Ishikawa (cell line): ENCODE results near the gene PSMG2.

Experiments used
- CEBPB ChIP-seq: IDR thresholded peaks from 2 replicates; pipeline ENCODE4 v1.6.1; 2012
- CREB1 ChIP-seq: IDR thresholded peaks from 2 replicates; pipeline ENCODE4 v1.6.1; 2012; ENCODE audit warnings: low read depth
- EGR1 ChIP-seq: IDR thresholded peaks from 2 replicates; pipeline ENCODE4 v1.6.1; 2012
- EP300 ChIP-seq: IDR thresholded peaks from 2 replicates; pipeline ENCODE4 v1.6.1; 2012; ENCODE audit warnings: borderline replicate concordance
- FOXM1 ChIP-seq: IDR thresholded peaks from 2 replicates; pipeline ENCODE4 v1.6.1; 2012; ENCODE audit warnings: low read depth, borderline replicate concordance
- MAX ChIP-seq: IDR thresholded peaks from 2 replicates; pipeline ENCODE4 v1.6.1; 2012
- NFIC ChIP-seq: IDR thresholded peaks from 2 replicates; pipeline ENCODE4 v1.6.1; 2012
- RAD21 ChIP-seq: IDR thresholded peaks from 2 replicates; pipeline ENCODE4 v1.6.1; 2012; ENCODE audit warnings: low read depth
- REST ChIP-seq: IDR thresholded peaks from 2 replicates; pipeline ENCODE4 v1.6.1; 2012; ENCODE audit warnings: low read depth, mild to moderate bottlenecking
- TAF1 ChIP-seq: IDR thresholded peaks from 2 replicates; pipeline ENCODE4 v1.6.1; 2012; ENCODE audit warnings: low read depth, mild to moderate bottlenecking
- TCF12 ChIP-seq: IDR thresholded peaks from 2 replicates; pipeline ENCODE4 v1.6.1; 2012; ENCODE audit warnings: low read depth
- TEAD4 ChIP-seq: IDR thresholded peaks from 2 replicates; pipeline ENCODE4 v1.6.1; 2012
- YY1 ChIP-seq: IDR thresholded peaks from 2 replicates; pipeline ENCODE4 v1.6.1; 2012; ENCODE audit warnings: low read depth
- ZBTB7A ChIP-seq: IDR thresholded peaks from 2 replicates; pipeline ENCODE4 v1.6.1; 2012; ENCODE audit warnings: low read depth
- TF ChIP-seq, protein P1 (sequence below): IDR thresholded peaks from 2 replicates; pipeline ENCODE4 v1.6.1; 2012

PSMG2 gene

DNA sequence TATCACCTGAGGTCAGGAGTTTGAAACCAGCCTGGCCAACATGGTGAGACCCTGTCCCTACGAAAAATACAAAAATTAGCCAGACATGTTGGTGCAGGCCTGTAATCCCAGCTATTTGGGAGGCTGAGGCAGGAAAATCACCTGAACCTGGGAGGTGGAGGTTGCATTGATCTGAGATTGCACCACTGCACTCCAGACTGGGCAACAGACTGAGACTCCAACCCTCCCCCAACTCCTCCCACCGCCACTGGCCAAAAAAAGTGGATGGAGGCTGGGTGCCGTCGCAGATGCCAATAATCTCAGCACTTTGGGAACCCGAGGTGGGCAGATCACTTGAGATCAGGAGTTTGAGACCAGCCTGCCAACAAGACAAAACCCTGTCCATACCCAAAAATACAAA, 34.8 kb upstream of the PSMG2 start:
- TF ChIP-seq EP300: no peak
- no peak for TF ChIP-seq MAX
- TF ChIP-seq TEAD4: no peak
- no peak for TF ChIP-seq EGR1
- TF ChIP-seq CREB1: no peak
- no peak for TF ChIP-seq YY1
- no peak for TF ChIP-seq ZBTB7A
- no peak for TF ChIP-seq REST
- TF ChIP-seq FOXM1: no peak
- no peak for TF ChIP-seq CEBPB
- no peak for TF ChIP-seq RAD21
- TF ChIP-seq, protein P1, sequence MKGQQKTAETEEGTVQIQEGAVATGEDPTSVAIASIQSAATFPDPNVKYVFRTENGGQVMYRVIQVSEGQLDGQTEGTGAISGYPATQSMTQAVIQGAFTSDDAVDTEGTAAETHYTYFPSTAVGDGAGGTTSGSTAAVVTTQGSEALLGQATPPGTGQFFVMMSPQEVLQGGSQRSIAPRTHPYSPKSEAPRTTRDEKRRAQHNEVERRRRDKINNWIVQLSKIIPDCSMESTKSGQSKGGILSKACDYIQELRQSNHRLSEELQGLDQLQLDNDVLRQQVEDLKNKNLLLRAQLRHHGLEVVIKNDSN: no peak
- no peak for TF ChIP-seq TCF12
- no peak for TF ChIP-seq NFIC
- TF ChIP-seq TAF1: no peak

DNA sequence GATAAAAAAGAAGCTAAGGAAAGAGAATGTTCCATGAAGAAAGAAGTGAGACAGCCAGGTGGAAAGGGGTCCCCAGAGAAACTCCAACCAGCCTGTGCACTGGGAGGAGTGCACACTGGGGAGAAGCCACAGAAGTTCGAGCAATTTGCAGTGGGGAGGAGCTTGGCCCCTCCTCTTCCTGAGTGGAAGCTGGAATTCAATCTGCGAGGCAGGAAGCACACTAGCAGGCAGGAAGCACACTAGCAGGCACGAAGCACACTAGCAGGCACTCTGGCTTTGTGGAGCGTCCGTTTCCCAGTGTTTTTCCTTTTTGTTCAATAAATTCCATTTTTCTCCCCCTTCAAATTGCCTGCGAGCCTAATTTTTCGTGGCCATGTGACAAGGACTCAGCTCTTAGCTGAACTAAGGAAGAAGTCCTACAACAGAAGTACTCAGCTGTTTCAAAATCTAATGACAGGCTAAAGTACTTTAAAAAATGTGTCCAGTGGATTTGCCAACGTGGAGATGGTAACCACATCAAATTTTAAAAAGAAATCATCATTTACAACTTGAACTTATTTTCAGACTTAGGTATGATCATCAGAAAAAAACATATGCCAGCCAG, 23.6 kb upstream of the PSMG2 start:
- TF ChIP-seq REST (no peak), MAX (peak; percentile 94)

DNA sequence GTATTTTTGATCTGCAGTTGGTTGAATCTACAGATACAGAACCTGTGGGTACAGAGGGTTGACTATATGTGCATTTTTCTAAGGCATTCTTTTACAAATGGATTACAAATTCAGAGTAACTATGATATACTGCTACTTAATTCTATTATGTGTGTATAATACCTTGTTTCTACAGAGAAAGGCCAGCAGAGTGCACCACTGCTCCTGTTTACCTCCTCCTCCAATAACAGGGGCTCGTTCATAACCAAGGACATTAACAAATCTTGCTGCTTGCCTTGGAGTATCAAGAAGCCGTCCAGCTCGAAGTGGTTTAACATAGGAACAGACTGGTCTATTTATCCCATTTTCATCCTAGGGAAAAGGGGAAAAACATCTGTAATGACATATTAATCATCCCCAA, 16.7 kb upstream of the PSMG2 start:
- no peak for TF ChIP-seq YY1
- no peak for TF ChIP-seq TAF1
- peak; percentile 8; the same call in 1 of the 2 replicates for TF ChIP-seq RAD21
- TF ChIP-seq FOXM1: no peak
- no peak for TF ChIP-seq TEAD4
- no peak for TF ChIP-seq CEBPB

GRCh38 chr18:12689256-12689850, 13.5 kb upstream of the PSMG2 start:
- TF ChIP-seq, protein P1: no peak
- TF ChIP-seq TEAD4: no peak
- no peak for TF ChIP-seq EGR1
- TF ChIP-seq TCF12: no peak
- no peak for TF ChIP-seq EP300
- TF ChIP-seq CEBPB: no peak
- TF ChIP-seq REST: no peak
- no peak for TF ChIP-seq CREB1
- TF ChIP-seq MAX: no peak
- no peak for TF ChIP-seq ZBTB7A
- TF ChIP-seq RAD21: no peak
- TF ChIP-seq TAF1: no peak
- no peak for TF ChIP-seq NFIC
- no peak for TF ChIP-seq FOXM1
- TF ChIP-seq YY1: no peak

DNA sequence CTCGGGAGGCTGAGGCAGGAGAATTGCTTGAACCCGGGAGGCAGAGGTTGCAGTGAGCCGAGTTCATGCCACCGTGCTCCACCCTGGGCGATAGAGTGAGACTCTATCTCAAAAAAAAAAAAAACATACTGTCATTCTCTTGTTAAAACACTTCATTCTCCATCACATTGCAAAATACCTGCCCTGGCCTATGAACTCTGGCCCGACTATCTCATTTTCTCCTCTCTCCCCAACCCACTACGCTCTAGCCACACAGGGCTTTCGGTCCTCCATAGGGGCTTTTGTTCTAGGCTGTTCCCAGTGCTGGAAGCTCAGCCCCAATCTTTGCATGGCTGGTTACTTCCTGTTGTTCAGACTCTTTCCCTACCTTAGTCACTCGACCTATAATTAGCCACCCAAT, 10.6 kb upstream of the PSMG2 start:
- TF ChIP-seq TEAD4 (no peak), TCF12 (no peak), YY1 (no peak), MAX (no peak), EP300 (no peak)
